DOHH2 (cell line): Measurements from ENCODE around the gene RAE1.

Source experiments
- EZH2phosphoT487 ChIP-seq: fragments of 200-600 bp; sonication (generic); IDR thresholded peaks from 2 replicates; pipeline ENCODE4 v1.6.1; 2017; ENCODE audit warnings: borderline replicate concordance, mild to moderate bottlenecking, antibody characterized with exemption, low read length, moderate library complexity, mixed read lengths
- TF ChIP-seq, protein P1 (sequence below): fragments of 200-600 bp; sonication (generic); IDR thresholded peaks from one replicate; pipeline ENCODE4 v1.5.1; 2014; ENCODE audit warnings: antibody characterized with exemption, mild to moderate bottlenecking, low read depth, low read length; ENCODE audit not compliant: poor library complexity, severe bottlenecking

DNA sequence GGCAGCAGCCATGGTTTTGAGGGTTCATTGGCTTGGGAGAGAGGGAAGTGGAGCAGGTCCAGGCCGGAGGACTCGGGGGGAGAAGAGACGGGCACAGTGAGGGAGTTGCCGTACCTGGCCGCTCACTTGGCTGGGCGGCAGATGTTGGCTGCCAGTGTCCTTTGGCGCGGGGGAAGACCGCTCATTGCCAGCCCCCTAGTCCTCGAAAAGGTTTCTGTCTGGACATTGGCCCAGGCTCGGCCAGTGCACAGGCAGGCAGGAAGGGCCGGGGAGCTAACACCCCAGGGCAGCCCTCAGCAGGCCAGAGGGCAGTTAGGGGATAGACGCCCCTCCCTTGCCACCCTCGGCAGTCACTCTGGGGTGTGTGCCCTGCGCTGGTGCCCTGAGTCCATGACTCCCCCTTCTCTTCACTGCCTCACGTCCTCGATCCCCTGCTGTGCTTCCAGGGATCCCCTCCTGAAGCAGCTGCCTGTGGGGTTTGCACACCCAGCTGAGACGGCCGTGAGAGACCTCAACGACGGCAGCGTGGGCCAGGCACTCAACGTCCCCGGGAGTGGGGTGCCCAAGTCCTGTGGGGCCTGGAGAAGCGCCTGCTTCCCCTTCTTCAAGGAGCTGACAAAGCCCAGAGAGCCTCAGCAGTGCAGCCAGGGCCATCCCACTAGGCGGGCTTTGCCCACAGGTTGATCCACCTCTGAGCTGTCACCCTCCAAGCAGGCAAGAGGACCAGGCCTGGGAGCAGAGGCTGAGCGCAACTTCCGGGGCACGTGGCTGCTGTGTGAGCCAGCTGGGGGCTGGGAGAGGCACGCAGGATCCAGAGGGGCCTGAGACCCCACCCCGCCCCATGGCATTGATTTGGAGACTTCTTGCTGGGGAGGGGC lies 60.6 kb downstream of the RAE1 start:
- TF ChIP-seq, protein P1, sequence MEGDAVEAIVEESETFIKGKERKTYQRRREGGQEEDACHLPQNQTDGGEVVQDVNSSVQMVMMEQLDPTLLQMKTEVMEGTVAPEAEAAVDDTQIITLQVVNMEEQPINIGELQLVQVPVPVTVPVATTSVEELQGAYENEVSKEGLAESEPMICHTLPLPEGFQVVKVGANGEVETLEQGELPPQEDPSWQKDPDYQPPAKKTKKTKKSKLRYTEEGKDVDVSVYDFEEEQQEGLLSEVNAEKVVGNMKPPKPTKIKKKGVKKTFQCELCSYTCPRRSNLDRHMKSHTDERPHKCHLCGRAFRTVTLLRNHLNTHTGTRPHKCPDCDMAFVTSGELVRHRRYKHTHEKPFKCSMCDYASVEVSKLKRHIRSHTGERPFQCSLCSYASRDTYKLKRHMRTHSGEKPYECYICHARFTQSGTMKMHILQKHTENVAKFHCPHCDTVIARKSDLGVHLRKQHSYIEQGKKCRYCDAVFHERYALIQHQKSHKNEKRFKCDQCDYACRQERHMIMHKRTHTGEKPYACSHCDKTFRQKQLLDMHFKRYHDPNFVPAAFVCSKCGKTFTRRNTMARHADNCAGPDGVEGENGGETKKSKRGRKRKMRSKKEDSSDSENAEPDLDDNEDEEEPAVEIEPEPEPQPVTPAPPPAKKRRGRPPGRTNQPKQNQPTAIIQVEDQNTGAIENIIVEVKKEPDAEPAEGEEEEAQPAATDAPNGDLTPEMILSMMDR = no peak
- TF ChIP-seq EZH2phosphoT487 = no peak
